Stomach smooth muscle (tissue), 2 donors: Measurements from ENCODE around the gene RFTN2.
A peak's percentile ranks its signal among the peaks of the same experiment; 100 is the strongest.
"Not testable (repeated sequence)": the region's sequence is repeated elsewhere in the genome, so short reads cannot be mapped to it uniquely, and the experiment has no call there.

Source experiments
- H3K27ac ChIP-seq: one replicate; pipeline ENCODE4 v1.7.0; 2013; ENCODE audit warnings: mild to moderate bottlenecking, low read length, inconsistent platforms
- H3K27me3 ChIP-seq, 2 donors: one replicate each; pipeline ENCODE4 v1.7.0; 2013; ENCODE audit warnings: low read length in 2 of 2; ENCODE audit not compliant: insufficient read depth in 2 of 2, control insufficient read depth in 1 of 2
- H3K36me3 ChIP-seq, 2 donors: one replicate each; pipeline ENCODE4 v1.7.0; 2013; ENCODE audit warnings: low read length in 2 of 2; ENCODE audit not compliant: control insufficient read depth in 2 of 2, insufficient read depth in 2 of 2
- H3K4me1 ChIP-seq: one replicate; pipeline ENCODE4 v1.7.0; 2013; ENCODE audit warnings: low read length; ENCODE audit not compliant: control insufficient read depth, insufficient read depth
- H3K4me3 ChIP-seq, 2 donors: one replicate each; pipeline ENCODE4 v1.7.0; 2013; ENCODE audit warnings: low read length in 2 of 2
- H3K9ac ChIP-seq, 2 donors: one replicate each; pipeline ENCODE4 v1.7.0; 2013; ENCODE audit warnings: low read length in 2 of 2, mild to moderate bottlenecking in 1 of 2
- H3K9me3 ChIP-seq, 2 donors: one replicate each; pipeline ENCODE4 v1.7.0; 2013; ENCODE audit warnings: low read length in 2 of 2; ENCODE audit not compliant: control insufficient read depth in 2 of 2
- donor health status: healthy.
- donor health status: Pancreatic carcinoma.

Gene RFTN2

GRCh38 chr2:197705121-197705911 lies 29.9 kb upstream of the RFTN2 start, which contains the start of gene MARS2:
Gene MARS2 (plus strand): TSS chr2:197705369. CDS start chr2:197705406, 37 bp downstream.
- peak within 1 kb of the TSS; percentile 94 to 95 for H3K4me3 ChIP-seq
- peak within 1 kb of the TSS; percentile 75 for H3K27ac ChIP-seq
- peak within 1 kb of the TSS; percentile 81 to 89 for H3K9ac ChIP-seq
- peaks cover 18% of the 10 kb centered on the region for H3K4me1 ChIP-seq
- no peaks in the 10 kb centered on the region for H3K27me3 ChIP-seq
- no peaks in the 10 kb centered on the region for H3K9me3 ChIP-seq
- no peaks in the 10 kb centered on the region for H3K36me3 ChIP-seq

GRCh38 chr2:197704434-197705120 lies 29.2 kb upstream of the RFTN2 start:
- Histone ChIP-seq H3K36me3 (no peaks in the 10 kb centered on the region), H3K27ac (peak overlapping the region; percentile 75), H3K4me3 (peak overlapping the region; percentile 79 to 88), H3K9me3 (no peaks in the 10 kb centered on the region), H3K9ac (peak overlapping the region; percentile 81 to 89), H3K27me3 (no peaks in the 10 kb centered on the region), H3K4me1 (peaks cover 18% of the 10 kb centered on the region)

- no peaks in the 10 kb centered on the region for H3K36me3 ChIP-seq
- H3K9me3 ChIP-seq: no peaks in the 10 kb centered on the region
- peaks cover 2% of the 10 kb centered on the region for H3K4me1 ChIP-seq
- H3K4me3 ChIP-seq: no peak overlapping the region
- no peak overlapping the region for H3K27ac ChIP-seq
- no peak overlapping the region for H3K9ac ChIP-seq
- no peaks in the 10 kb centered on the region for H3K27me3 ChIP-seq
Observed at GRCh38 chr2:197700960-197701359, 25.6 kb upstream of the RFTN2 start.

- not testable (repeated sequence) for H3K27ac ChIP-seq, H3K9ac ChIP-seq, H3K4me3 ChIP-seq, H3K36me3 ChIP-seq, H3K27me3 ChIP-seq, H3K9me3 ChIP-seq, H3K4me1 ChIP-seq
Observed at GRCh38 chr2:197699724-197700123, 24.3 kb upstream of the RFTN2 start.

- not testable (repeated sequence) for H3K9ac ChIP-seq, H3K27me3 ChIP-seq, H3K27ac ChIP-seq, H3K4me1 ChIP-seq, H3K9me3 ChIP-seq, H3K36me3 ChIP-seq, H3K4me3 ChIP-seq
Observed at GRCh38 chr2:197696571-197696970, 21.2 kb upstream of the RFTN2 start.

- not testable (repeated sequence) for H3K4me1 ChIP-seq, H3K4me3 ChIP-seq, H3K27ac ChIP-seq, H3K9ac ChIP-seq, H3K27me3 ChIP-seq, H3K9me3 ChIP-seq, H3K36me3 ChIP-seq
Observed at GRCh38 chr2:197695971-197696370, 20.6 kb upstream of the RFTN2 start.

GRCh38 chr2:197695206-197695605 lies 19.8 kb upstream of the RFTN2 start:
- not testable (repeated sequence) for H3K27ac ChIP-seq, H3K4me1 ChIP-seq, H3K36me3 ChIP-seq, H3K27me3 ChIP-seq, H3K9ac ChIP-seq, H3K9me3 ChIP-seq, H3K4me3 ChIP-seq

GRCh38 chr2:197677483-197677882 lies 2.1 kb upstream of the RFTN2 start:
- Histone ChIP-seq H3K9ac (no peak overlapping the region), H3K9me3 (no peaks in the 10 kb centered on the region), H3K36me3 (no peaks in the 10 kb centered on the region), H3K27ac (no peak overlapping the region), H3K4me1 (no peaks in the 10 kb centered on the region), H3K27me3 (no peaks in the 10 kb centered on the region), H3K4me3 (no peak overlapping the region)

- no peaks in the 10 kb centered on the region for H3K27me3 ChIP-seq
- H3K9ac ChIP-seq: no peak overlapping the region
- no peaks in the 10 kb centered on the region for H3K36me3 ChIP-seq
- H3K4me3 ChIP-seq: no peak overlapping the region
- no peak overlapping the region for H3K27ac ChIP-seq
- H3K4me1 ChIP-seq: no peaks in the 10 kb centered on the region
- no peaks in the 10 kb centered on the region for H3K9me3 ChIP-seq
Observed at GRCh38 chr2:197677056-197677455, 1.7 kb upstream of the RFTN2 start.

- H3K27ac ChIP-seq: no peak overlapping the region
- H3K27me3 ChIP-seq: no peaks in the 10 kb centered on the region
- no peaks in the 10 kb centered on the region for H3K36me3 ChIP-seq
- peak overlapping the region; percentile 50 to 51 for H3K4me3 ChIP-seq
- no peaks in the 10 kb centered on the region for H3K4me1 ChIP-seq
- peak overlapping the region; percentile 42 to 48 for H3K9ac ChIP-seq
- no peaks in the 10 kb centered on the region for H3K9me3 ChIP-seq
Observed at GRCh38 chr2:197675711-197676188, 363 bp upstream of the RFTN2 start.

GRCh38 chr2:197674591-197674990 lies 796 bp downstream of the RFTN2 start:
- peak overlapping the region in 1 of 2 donors; percentile 50 for H3K4me3 ChIP-seq
- H3K27ac ChIP-seq: no peak overlapping the region
- H3K9ac ChIP-seq: peak overlapping the region in 1 of 2 donors; percentile 6

More at GRCh38 chr2:197674591-197674990, 796 bp downstream of the RFTN2 start:
- no peaks in the 10 kb centered on the region for H3K9me3 ChIP-seq
- H3K36me3 ChIP-seq: no peaks in the 10 kb centered on the region
- no peaks in the 10 kb centered on the region for H3K4me1 ChIP-seq
- H3K27me3 ChIP-seq: no peaks in the 10 kb centered on the region
